ENCODE data around the gene TMED9. TPM values are rescaled to one million over a fixed set of nuclear protein-coding genes. Genes with fewer than 3 reads are reported as not detected.

The TMED9 gene
- total RNA-seq, 1 donor from 2014 or later = 102 TPM

DNA sequence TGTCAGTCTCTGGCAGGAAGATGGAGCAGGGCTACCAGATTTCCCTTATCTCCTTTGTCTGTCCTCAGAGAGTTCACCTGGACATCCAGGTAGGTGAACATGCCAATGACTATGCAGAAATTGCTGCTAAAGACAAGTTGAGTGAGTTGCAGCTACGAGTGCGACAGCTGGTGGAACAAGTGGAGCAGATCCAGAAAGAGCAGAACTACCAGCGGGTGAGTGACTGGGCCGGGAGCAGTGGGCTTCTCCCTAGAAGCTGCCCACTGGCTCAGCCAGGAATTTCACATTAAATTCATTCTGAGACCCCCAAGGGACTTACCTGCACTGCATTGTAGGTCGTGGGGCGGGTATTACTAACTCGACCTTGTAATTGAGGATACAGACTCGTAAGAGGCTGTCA is 2.1 kb downstream of the TMED9 start:
- no peak overlapping the region for H3K4me3 ChIP-seq (ENCODE audit: low read depth, low read length)
- DNase-seq (ENCODE audit: low read depth) = no peak
- TF ChIP-seq, protein P1, sequence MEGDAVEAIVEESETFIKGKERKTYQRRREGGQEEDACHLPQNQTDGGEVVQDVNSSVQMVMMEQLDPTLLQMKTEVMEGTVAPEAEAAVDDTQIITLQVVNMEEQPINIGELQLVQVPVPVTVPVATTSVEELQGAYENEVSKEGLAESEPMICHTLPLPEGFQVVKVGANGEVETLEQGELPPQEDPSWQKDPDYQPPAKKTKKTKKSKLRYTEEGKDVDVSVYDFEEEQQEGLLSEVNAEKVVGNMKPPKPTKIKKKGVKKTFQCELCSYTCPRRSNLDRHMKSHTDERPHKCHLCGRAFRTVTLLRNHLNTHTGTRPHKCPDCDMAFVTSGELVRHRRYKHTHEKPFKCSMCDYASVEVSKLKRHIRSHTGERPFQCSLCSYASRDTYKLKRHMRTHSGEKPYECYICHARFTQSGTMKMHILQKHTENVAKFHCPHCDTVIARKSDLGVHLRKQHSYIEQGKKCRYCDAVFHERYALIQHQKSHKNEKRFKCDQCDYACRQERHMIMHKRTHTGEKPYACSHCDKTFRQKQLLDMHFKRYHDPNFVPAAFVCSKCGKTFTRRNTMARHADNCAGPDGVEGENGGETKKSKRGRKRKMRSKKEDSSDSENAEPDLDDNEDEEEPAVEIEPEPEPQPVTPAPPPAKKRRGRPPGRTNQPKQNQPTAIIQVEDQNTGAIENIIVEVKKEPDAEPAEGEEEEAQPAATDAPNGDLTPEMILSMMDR (conservative IDR thresholded peaks at IDR 0.05; ENCODE audit: low read depth, low read length) = no peak

GRCh38 chr5:177595026-177595585 is 3.1 kb downstream of the TMED9 start:
- H3K4me3 ChIP-seq (ENCODE audit: low read depth, low read length) = no peak overlapping the region
- TF ChIP-seq, protein P1 (conservative IDR thresholded peaks at IDR 0.05; ENCODE audit: low read depth, low read length) = no peak
- no peak for DNase-seq (ENCODE audit: low read depth)

GRCh38 chr5:177595991-177596774 is 4.2 kb downstream of the TMED9 start:
- TF ChIP-seq, protein P1 (conservative IDR thresholded peaks at IDR 0.05; ENCODE audit: low read depth, low read length) = no peak
- no peak overlapping the region for H3K4me3 ChIP-seq (ENCODE audit: low read depth, low read length)
- DNase-seq (ENCODE audit: low read depth) = no peak

DNA sequence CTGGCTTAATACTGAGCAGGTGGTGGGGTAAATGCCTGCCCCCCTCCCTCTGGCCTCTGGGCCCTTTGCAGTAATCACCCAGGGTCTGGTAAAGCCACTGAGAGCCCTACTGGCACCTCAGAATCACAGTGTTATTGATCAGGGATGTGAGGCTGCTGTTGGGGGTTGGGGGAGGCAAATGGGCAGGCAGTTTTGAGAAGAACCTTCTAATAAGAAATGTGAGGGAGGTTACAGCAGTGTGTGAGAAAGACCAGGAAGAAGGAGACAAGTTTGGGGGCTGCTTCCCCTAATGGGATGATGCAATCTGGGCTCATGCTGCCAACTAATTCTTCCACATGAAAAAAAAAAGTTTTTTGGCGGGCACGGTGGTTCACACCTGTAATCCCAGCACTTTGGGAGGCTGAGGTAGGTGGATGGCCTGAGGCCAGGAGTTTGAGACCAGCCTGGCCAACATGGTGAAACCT is 4.8 kb downstream of the TMED9 start:
- no peak for DNase-seq (ENCODE audit: low read depth)
- no peak overlapping the region for H3K4me3 ChIP-seq (ENCODE audit: low read depth, low read length)
- TF ChIP-seq, protein P1 (conservative IDR thresholded peaks at IDR 0.05; ENCODE audit: low read depth, low read length) = no peak

GRCh38 chr5:177598477-177598876 is 6.5 kb downstream of the TMED9 start:
- no peak for DNase-seq (ENCODE audit: low read depth)
- TF ChIP-seq, protein P1 (conservative IDR thresholded peaks at IDR 0.05; ENCODE audit: low read depth, low read length) = no peak
- H3K4me3 ChIP-seq (ENCODE audit: low read depth, low read length) = no peak overlapping the region

DNA sequence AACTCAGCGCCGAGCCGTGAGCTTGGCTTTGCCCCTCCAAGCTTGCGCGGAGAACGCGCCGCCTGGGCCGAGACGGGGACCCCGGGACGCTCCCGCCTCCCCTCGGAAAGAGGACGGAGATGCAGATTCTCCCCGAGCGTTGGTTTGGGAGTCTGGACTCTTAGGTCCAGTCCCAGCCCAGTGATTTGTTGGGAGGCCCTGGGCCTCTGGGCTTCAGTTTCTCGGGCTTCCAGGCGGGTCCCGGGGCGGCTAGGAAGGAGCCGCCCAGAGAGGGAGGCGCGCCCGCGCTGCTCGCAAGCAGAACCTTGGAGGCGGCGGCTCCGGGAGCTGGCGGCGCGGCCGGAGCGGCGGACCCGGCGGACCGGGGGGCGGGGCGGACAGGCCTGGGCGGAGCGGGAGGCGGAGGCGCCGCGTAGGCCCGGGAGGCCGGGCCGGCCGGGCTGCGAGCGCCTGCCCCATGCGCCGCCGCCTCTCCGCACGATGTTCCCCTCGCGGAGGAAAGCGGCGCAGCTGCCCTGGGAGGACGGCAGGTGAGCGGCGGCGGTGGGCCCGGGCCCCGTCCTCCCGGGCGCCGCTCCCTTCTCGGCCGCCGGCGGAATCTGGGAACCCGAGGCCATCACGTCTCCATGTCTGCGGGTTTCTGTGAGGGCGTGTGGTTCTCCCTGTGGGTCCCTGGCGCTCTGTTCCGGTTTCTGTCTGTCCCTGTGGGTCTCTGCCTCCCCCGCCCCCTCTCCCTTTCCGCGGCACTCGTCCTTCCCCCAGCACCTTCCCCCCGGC is 7.9 kb downstream of the TMED9 start, which contains the start of gene B4GALT7:
TSS of gene B4GALT7 (plus strand) at position 402 of the 777 bp plus-strand sequence. CDS start at position 481, 79 bp downstream.
- peak within 1 kb of the TSS; percentile 64 for H3K4me3 ChIP-seq (ENCODE audit: low read depth, low read length)
- no peak for DNase-seq (ENCODE audit: low read depth)
- TF ChIP-seq, protein P1 (conservative IDR thresholded peaks at IDR 0.05; ENCODE audit: low read depth, low read length) = no peak

Data from epithelial cell of proximal tubule (primary cell).